Right ventricle myocardium inferior (tissue), 1 donor: ENCODE results near the gene PLS1. TPM values are rescaled to one million over a fixed set of nuclear protein-coding genes. Genes with fewer than 3 reads are reported as not detected.
"Not testable (repeated sequence)": the region's sequence is repeated elsewhere in the genome, so short reads cannot be mapped to it uniquely, and the experiment has no call there.

Source experiments
- ATAC-seq: fragments of 200-7000 bp; cut with Tn5 transposase; one replicate; pipeline ENCODE4 v1.9.1; 2020; ENCODE audit warnings: mild to moderate bottlenecking, moderate library complexity
- DNase-seq: peaks from one replicate; pipeline ENCODE4 v3.0.0; 2021; ENCODE audit errors: missing footprints
- intact Hi-C: fragments of 100-400 bp; cut with DNase I; formaldehyde crosslinking; loops from one replicate; pipeline ENCODE4 v1.11.0; 2022
- long read RNA-seq: library from polyadenylated mRNA; unstranded; transcript quantifications from one replicate; pipeline ENCODE4 v2.0.0, GENCODE V29; 2021
- total RNA-seq: library from RNA; stranded (reverse); fragmentation: NEBNext Ultra II Directional; extraction: Animal tissue kit (Norgen Biotek cat#: 25700); gene quantifications from one replicate; pipeline ENCODE4 v1.2.1, GENCODE V29; 2021
- donor health status: DM: no; HTN: yes; CAD: no; lungs with severe emphysema.

Gene PLS1
- 2.5 TPM for total RNA-seq
- long read RNA-seq, partial matches to known transcripts = 1 of 2 reads
- long read RNA-seq, other reads (novel, unspliced or antisense) = 1 of 2 reads

- DNase-seq (peak; percentile 90), ATAC-seq (peak; percentile 96)
- intact Hi-C loops = loop anchor here (5.0 kb wide), 2 partner anchors 126 to 406 kb away; partner anchors contain the start of genes TRPC1 and U2SURP
These were observed at the start of gene PLS1 for GRCh38 chr3:142595951-142596725. TSS of gene PLS1 (plus strand) at chr3:142596393. CDS start at chr3:142664238, 67,845 bp downstream.

GRCh38 chr3:142549986-142550385 lies 46.2 kb upstream of the PLS1 start:
- intact Hi-C loops = no loop called here
- ATAC-seq = no peak
- no peak for DNase-seq

- ATAC-seq, DNase-seq, intact Hi-C loops: not testable (repeated sequence)
These were observed 43.6 kb upstream of the PLS1 start for GRCh38 chr3:142552579-142552978.

- intact Hi-C loops = no loop called here
- DNase-seq = no peak
- ATAC-seq = no peak
These were observed 42.5 kb upstream of the PLS1 start for GRCh38 chr3:142553741-142554140.

- no peak for DNase-seq
- intact Hi-C loops = no loop called here
- ATAC-seq = no peak
These were observed 36.1 kb upstream of the PLS1 start for GRCh38 chr3:142560118-142560517.

GRCh38 chr3:142563496-142563997 lies 32.6 kb upstream of the PLS1 start:
- intact Hi-C loops = no loop called here
- DNase-seq (no peak), ATAC-seq (no peak)

GRCh38 chr3:142566096-142566495 lies 30.1 kb upstream of the PLS1 start:
- DNase-seq (no peak), ATAC-seq (no peak)
- intact Hi-C loops = no loop called here

GRCh38 chr3:142568393-142569017 lies 27.7 kb upstream of the PLS1 start:
- no peak for DNase-seq
- intact Hi-C loops = no loop called here
- no peak for ATAC-seq

GRCh38 chr3:142569422-142569821 lies 26.8 kb upstream of the PLS1 start:
- ATAC-seq, intact Hi-C loops, DNase-seq: not testable (repeated sequence)

GRCh38 chr3:142574223-142574622 lies 22.0 kb upstream of the PLS1 start:
- DNase-seq, ATAC-seq, intact Hi-C loops: not testable (repeated sequence)

- no peak for ATAC-seq
- no peak for DNase-seq
- intact Hi-C loops = loop anchor here (5.0 kb wide), 1 partner anchor 428 kb away; the partner anchor contains the start of gene U2SURP
These were observed 21.5 kb upstream of the PLS1 start for GRCh38 chr3:142574665-142575064.

- no peak for ATAC-seq
- intact Hi-C loops = loop anchor here (5.0 kb wide), 1 partner anchor 426 kb away; the partner anchor contains the start of gene U2SURP
- DNase-seq = no peak
These were observed 19.4 kb upstream of the PLS1 start for GRCh38 chr3:142576792-142577191.

- DNase-seq (no peak), ATAC-seq (no peak)
- intact Hi-C loops = loop anchor here (5.0 kb wide), 1 partner anchor 424 kb away; the partner anchor contains the start of gene U2SURP
These were observed 18.4 kb upstream of the PLS1 start for GRCh38 chr3:142577696-142578328.

- ATAC-seq (peak; percentile 99), DNase-seq (peak; percentile 98)
- intact Hi-C loops = loop anchor here (5.0 kb wide), 1 partner anchor 424 kb away; the partner anchor contains the start of gene U2SURP
These were observed 17.6 kb upstream of the PLS1 start, which contains the start of gene ATR for GRCh38 chr3:142578329-142579223. TSS of gene ATR (minus strand) at chr3:142578733. CDS start at chr3:142578704, 29 bp downstream.

GRCh38 chr3:142580061-142580423 lies 16.2 kb upstream of the PLS1 start:
- no peak for DNase-seq
- intact Hi-C loops = loop anchor here (10.0 kb wide), 1 partner anchor 245 kb away; no protein-coding TSS in a partner anchor
- no peak for ATAC-seq

- ATAC-seq, DNase-seq: not testable (repeated sequence)
- intact Hi-C loops = loop anchor here (10.0 kb wide), 1 partner anchor 244 kb away; no protein-coding TSS in a partner anchor
These were observed 15.1 kb upstream of the PLS1 start for GRCh38 chr3:142581070-142581469.

GRCh38 chr3:142586803-142587406 lies 9.3 kb upstream of the PLS1 start:
- ATAC-seq (peak; percentile 44), DNase-seq (no peak)
- intact Hi-C loops = loop anchor here (2.0 to 10.0 kb wide), 2 partner anchors 238 to 408 kb away; no protein-coding TSS in a partner anchor
